ENCODE data around the gene SHC3. TPM values are rescaled to one million over a fixed set of nuclear protein-coding genes. Genes with fewer than 3 reads are reported as not detected.

Gene SHC3
- total RNA-seq, 1 donor from 2014 or later: not detected

DNA sequence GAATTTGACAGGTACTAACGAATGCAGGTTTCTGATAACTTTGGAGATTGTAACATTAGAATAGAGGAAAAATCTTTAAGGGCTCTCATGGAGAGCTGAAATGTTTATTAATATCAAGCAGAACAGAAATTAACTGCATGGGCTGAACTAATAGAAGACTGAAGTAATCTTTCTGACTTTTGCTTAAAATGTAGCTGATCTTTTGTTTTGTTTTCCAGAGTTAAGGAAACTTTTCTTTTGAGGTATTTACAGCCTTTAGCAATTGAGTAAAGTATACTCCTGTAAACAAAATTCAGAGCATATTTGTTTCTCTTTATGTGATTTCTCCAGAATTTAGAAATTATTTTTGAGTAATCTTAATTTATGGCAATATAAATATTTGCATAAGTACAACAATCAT, 43.9 kb downstream of the SHC3 start:
- no peak overlapping the region for H3K27ac Mint-ChIP-seq
- H3K9me3 Mint-ChIP-seq: no peaks in the 10 kb centered on the region
- intact Hi-C loops (cut with micrococcal nuclease): no loop called here
- no peak for DNase-seq
- H3K4me3 Mint-ChIP-seq: no peak overlapping the region
- no peaks in the 10 kb centered on the region for H3K4me1 Mint-ChIP-seq
- peaks cover 9% of the 10 kb centered on the region for H3K27me3 Mint-ChIP-seq
- H3K36me3 Mint-ChIP-seq (ENCODE audit: low read depth): no peaks in the 10 kb centered on the region

- no peak for DNase-seq
- intact Hi-C loops (cut with micrococcal nuclease): no loop called here
- Mint-ChIP-seq H3K27me3 (no peaks in the 10 kb centered on the region), H3K4me1 (no peaks in the 10 kb centered on the region), H3K36me3 (ENCODE audit: low read depth) (no peaks in the 10 kb centered on the region), H3K4me3 (no peak overlapping the region), H3K9me3 (no peaks in the 10 kb centered on the region), H3K27ac (no peak overlapping the region)
Measured at GRCh38 chr9:89122949-89123348, 55.7 kb downstream of the SHC3 start.

DNA sequence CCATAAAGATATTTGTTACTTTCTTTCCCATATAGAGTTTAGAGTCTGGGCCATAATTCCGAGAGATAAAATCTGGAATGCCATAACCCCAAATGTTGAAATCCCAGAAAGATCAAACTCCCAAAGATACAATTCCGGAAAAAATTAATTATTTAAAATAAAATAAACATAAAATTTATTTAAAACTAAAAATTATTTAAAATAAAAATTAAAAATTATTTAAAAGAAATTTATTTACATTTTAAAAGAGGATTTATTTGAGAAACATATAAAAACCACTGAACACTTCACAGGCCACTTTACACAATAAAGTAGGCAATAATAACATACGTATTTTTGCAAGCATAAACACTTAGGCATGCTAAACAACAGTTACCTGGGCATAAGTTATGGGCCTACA, 57.9 kb downstream of the SHC3 start:
- Mint-ChIP-seq H3K27me3 (peaks cover 2% of the 10 kb centered on the region), H3K36me3 (ENCODE audit: low read depth) (no peaks in the 10 kb centered on the region), H3K27ac (no peak overlapping the region), H3K9me3 (no peaks in the 10 kb centered on the region), H3K4me3 (no peak overlapping the region), H3K4me1 (no peaks in the 10 kb centered on the region)
- no peak for DNase-seq
- intact Hi-C loops (cut with micrococcal nuclease): no loop called here

DNA sequence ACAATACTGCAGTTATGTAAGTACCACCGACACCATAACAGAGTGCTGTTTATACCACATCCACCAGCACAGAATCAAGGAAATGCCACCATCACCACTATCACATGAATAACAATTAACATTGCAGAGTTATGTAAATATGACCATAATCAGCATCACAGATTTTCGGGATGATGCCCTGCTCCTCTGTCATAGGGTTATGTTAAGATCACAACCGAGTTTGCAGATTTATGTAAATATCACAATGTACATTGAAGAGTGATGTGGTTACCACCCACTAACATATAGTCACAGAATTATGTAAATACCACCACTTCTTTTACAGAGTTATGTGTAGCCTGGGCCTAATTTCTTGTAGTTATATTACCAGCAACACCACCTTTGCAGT, 61.8 kb downstream of the SHC3 start:
- no peak for DNase-seq
- Mint-ChIP-seq H3K36me3 (ENCODE audit: low read depth) (no peaks in the 10 kb centered on the region), H3K4me3 (no peak overlapping the region), H3K27me3 (peaks cover 10% of the 10 kb centered on the region), H3K27ac (no peak overlapping the region), H3K9me3 (no peaks in the 10 kb centered on the region), H3K4me1 (no peaks in the 10 kb centered on the region)
- intact Hi-C loops (cut with micrococcal nuclease): no loop called here

DNA sequence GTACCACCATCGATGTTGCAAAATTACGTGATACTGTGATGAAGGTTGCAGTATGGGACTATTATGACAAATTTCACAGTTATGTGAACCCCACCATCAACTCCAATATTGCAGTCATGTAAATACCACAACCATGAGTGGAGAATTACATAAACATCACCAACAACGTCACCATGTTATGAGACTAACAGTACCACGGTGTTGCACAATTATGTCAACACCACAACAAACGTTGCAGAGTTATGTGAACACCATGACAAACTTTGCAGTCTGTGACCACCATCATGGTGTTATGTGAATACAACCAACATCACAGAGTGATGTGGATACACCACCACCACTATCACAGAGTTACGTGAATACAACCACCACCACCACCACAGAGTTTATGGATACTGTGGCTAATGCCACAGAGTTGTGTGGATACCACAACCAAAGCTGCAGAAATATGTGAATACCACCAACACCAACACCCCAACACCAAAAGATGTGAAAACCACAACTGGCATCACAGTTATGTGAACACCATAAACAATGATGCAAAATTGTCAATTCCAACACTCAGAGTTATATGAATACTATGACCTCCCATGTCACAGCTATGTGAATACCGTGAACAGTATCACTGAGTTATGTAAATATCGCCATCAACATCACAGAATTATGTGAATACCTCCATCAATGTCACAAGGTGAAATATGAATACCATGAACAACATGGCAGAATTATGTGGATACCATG, 62.4 kb downstream of the SHC3 start:
- H3K27ac Mint-ChIP-seq: no peak overlapping the region
- H3K4me1 Mint-ChIP-seq: no peaks in the 10 kb centered on the region
- no peaks in the 10 kb centered on the region for H3K9me3 Mint-ChIP-seq
- no peak for DNase-seq
- intact Hi-C loops (cut with micrococcal nuclease): no loop called here
- peaks cover 12% of the 10 kb centered on the region for H3K27me3 Mint-ChIP-seq
- H3K36me3 Mint-ChIP-seq (ENCODE audit: low read depth): no peaks in the 10 kb centered on the region
- H3K4me3 Mint-ChIP-seq: no peak overlapping the region

- H3K36me3 Mint-ChIP-seq (ENCODE audit: low read depth): no peaks in the 10 kb centered on the region
- H3K9me3 Mint-ChIP-seq: no peaks in the 10 kb centered on the region
- intact Hi-C loops (cut with micrococcal nuclease): no loop called here
- no peak for DNase-seq
- H3K4me1 Mint-ChIP-seq: no peaks in the 10 kb centered on the region
- H3K27me3 Mint-ChIP-seq: peaks cover 18% of the 10 kb centered on the region
- H3K4me3 Mint-ChIP-seq: no peak overlapping the region
- H3K27ac Mint-ChIP-seq: no peak overlapping the region
Measured at GRCh38 chr9:89115426-89115825, 63.2 kb downstream of the SHC3 start.

DNA sequence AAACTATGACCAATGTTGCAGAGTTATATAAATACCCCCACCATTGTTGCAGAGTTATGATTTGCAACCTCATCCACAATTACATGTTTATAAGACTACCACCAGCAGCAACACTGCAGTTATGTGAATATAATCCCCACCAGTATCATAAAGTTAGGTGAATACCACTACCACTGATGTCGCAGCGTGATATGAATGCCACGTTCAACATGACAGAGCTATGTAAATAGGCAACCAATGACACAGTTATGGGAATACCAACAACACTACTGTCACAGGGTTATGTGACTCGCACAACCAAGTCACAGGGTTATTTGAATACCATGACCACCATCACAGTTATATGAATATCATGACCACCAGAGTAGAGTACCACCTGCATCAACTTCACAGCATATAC, 63.9 kb downstream of the SHC3 start:
- Mint-ChIP-seq H3K9me3 (no peaks in the 10 kb centered on the region), H3K27me3 (peaks cover 18% of the 10 kb centered on the region), H3K27ac (no peak overlapping the region), H3K4me3 (no peak overlapping the region), H3K36me3 (ENCODE audit: low read depth) (no peaks in the 10 kb centered on the region), H3K4me1 (no peaks in the 10 kb centered on the region)
- DNase-seq: no peak
- intact Hi-C loops (cut with micrococcal nuclease): no loop called here

DNA sequence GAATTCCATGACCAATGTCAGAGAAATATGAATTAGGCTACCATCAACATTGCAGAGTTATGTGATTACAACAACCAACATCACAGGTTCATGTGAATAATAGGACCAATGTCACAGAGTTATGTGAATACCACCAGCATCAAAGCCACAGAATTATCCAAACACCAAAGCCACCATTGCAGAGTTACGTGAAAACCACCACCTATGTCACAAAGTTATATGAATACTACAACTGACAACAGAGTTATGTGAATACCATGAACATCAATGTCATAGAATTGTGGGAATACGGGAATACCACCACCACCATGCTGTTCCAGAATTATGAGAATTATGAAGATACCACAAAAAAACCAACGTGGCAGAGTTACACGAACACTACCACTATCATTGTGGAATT, 64.8 kb downstream of the SHC3 start:
- peaks cover 18% of the 10 kb centered on the region for H3K27me3 Mint-ChIP-seq

DNA sequence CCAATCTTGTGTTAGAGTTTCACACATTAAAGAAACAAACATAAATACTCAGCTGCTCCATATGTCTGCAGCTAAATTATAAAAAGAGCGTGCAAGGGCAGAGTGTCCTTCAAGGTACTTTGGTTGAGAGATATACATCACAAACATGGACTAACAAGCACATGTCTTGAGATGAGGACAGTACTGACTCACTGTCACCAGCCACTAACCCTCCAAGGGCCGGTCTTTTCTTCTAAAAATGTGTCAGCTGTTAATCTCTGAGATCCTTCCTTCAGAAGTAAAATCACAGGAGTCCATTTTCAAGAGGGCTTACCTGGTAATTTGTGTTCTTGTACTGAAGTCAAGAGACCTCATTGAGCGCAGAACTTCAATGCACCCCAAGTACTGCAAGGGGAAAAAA, 66.4 kb downstream of the SHC3 start:
- no peaks in the 10 kb centered on the region for H3K4me1 Mint-ChIP-seq
- H3K27me3 Mint-ChIP-seq: peaks cover 18% of the 10 kb centered on the region
- DNase-seq: no peak
- H3K27ac Mint-ChIP-seq: no peak overlapping the region
- H3K36me3 Mint-ChIP-seq (ENCODE audit: low read depth): no peaks in the 10 kb centered on the region
- intact Hi-C loops (cut with micrococcal nuclease): no loop called here
- no peak overlapping the region for H3K4me3 Mint-ChIP-seq
- no peaks in the 10 kb centered on the region for H3K9me3 Mint-ChIP-seq

More for the DNA sequence above, 64.8 kb downstream of the SHC3 start:
- no peaks in the 10 kb centered on the region for H3K4me1 Mint-ChIP-seq
- H3K9me3 Mint-ChIP-seq: no peaks in the 10 kb centered on the region
- H3K36me3 Mint-ChIP-seq (ENCODE audit: low read depth): no peaks in the 10 kb centered on the region
- no peak overlapping the region for H3K27ac Mint-ChIP-seq
- H3K4me3 Mint-ChIP-seq: no peak overlapping the region
- no peak for DNase-seq
- intact Hi-C loops (cut with micrococcal nuclease): no loop called here

DNA sequence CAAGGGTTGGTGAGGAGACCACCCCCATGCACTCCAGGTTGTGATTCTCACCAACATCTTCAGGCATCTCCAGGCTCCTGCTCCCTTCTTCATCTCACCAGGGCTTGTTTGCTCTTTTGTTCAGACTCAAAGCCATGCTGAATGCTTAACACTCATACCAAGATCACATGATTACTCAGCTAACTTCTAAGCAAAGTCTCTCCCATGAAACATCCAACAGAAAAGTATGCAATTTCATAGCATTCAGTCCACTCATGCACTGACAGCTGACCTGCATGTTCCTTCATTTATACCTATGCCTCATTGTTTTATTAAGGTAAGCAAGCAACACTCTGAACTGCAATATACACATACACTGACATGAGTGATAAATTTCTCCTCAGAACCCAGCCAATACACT, 69.0 kb downstream of the SHC3 start:
- intact Hi-C loops (cut with micrococcal nuclease): no loop called here
- no peaks in the 10 kb centered on the region for H3K36me3 Mint-ChIP-seq (ENCODE audit: low read depth)
- no peak overlapping the region for H3K27ac Mint-ChIP-seq
- peaks cover 22% of the 10 kb centered on the region for H3K27me3 Mint-ChIP-seq
- no peak overlapping the region for H3K4me3 Mint-ChIP-seq
- no peaks in the 10 kb centered on the region for H3K9me3 Mint-ChIP-seq
- no peaks in the 10 kb centered on the region for H3K4me1 Mint-ChIP-seq
- no peak for DNase-seq

GRCh38 chr9:89107406-89107805, 71.2 kb downstream of the SHC3 start:
- H3K27me3 Mint-ChIP-seq: peaks cover 28% of the 10 kb centered on the region
- DNase-seq: no peak
- intact Hi-C loops (cut with micrococcal nuclease): no loop called here
- H3K4me1 Mint-ChIP-seq: no peaks in the 10 kb centered on the region
- no peak overlapping the region for H3K27ac Mint-ChIP-seq
- no peaks in the 10 kb centered on the region for H3K9me3 Mint-ChIP-seq
- H3K36me3 Mint-ChIP-seq (ENCODE audit: low read depth): no peaks in the 10 kb centered on the region
- H3K4me3 Mint-ChIP-seq: no peak overlapping the region

DNA sequence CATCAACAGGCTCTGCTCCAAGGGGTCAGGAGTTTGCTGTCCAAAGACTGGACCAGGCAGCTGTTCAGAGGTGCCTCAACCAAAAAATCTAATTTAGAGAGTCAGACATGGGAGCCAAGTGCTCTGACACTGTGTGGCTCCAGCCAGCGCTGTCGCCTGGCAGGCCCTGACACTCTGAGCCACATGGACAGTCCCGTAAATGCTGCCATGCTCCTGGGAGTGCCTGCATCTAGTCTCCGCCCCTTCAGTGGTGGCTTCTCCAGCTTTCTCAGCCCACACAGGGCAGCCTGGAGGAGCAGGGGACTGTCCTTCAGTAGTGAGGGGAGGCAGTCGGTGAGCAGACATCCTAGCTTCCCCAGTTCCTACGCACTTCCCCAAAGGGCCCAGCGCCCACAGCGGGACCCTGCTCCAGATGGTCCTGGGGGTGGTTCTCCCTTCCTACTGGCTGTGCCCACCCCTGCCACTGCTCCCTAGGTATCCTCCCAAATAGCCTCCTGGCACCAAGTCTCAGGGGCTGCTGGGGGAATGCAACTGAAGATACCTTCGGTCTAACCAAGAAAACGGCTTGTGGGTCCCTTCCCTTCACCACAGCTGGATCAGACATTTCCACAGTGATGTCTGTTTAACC, 72.3 kb downstream of the SHC3 start:
- no peaks in the 10 kb centered on the region for H3K9me3 Mint-ChIP-seq
- DNase-seq: no peak
- no peaks in the 10 kb centered on the region for H3K4me1 Mint-ChIP-seq
- H3K36me3 Mint-ChIP-seq (ENCODE audit: low read depth): no peaks in the 10 kb centered on the region
- intact Hi-C loops (cut with micrococcal nuclease): no loop called here
- no peak overlapping the region for H3K4me3 Mint-ChIP-seq
- peaks cover 27% of the 10 kb centered on the region for H3K27me3 Mint-ChIP-seq
- no peak overlapping the region for H3K27ac Mint-ChIP-seq

- no peaks in the 10 kb centered on the region for H3K36me3 Mint-ChIP-seq (ENCODE audit: low read depth)
- no peaks in the 10 kb centered on the region for H3K4me1 Mint-ChIP-seq
- intact Hi-C loops (cut with micrococcal nuclease): no loop called here
- DNase-seq: no peak
- no peak overlapping the region for H3K4me3 Mint-ChIP-seq
- H3K9me3 Mint-ChIP-seq: no peaks in the 10 kb centered on the region
- no peak overlapping the region for H3K27ac Mint-ChIP-seq
- peaks cover 24% of the 10 kb centered on the region for H3K27me3 Mint-ChIP-seq
Measured at GRCh38 chr9:89104821-89105220, 73.8 kb downstream of the SHC3 start.

GRCh38 chr9:89097219-89097618, 81.4 kb downstream of the SHC3 start:
- intact Hi-C loops (cut with micrococcal nuclease): no loop called here
- H3K36me3 Mint-ChIP-seq (ENCODE audit: low read depth): no peaks in the 10 kb centered on the region

GRCh38 chr9:89096807-89097206, 81.8 kb downstream of the SHC3 start:
- Mint-ChIP-seq H3K9me3 (no peaks in the 10 kb centered on the region), H3K4me3 (no peak overlapping the region), H3K27me3 (peaks cover 7% of the 10 kb centered on the region), H3K36me3 (ENCODE audit: low read depth) (no peaks in the 10 kb centered on the region), H3K27ac (no peak overlapping the region), H3K4me1 (no peaks in the 10 kb centered on the region)
- intact Hi-C loops (cut with micrococcal nuclease): no loop called here
- no peak for DNase-seq

More at GRCh38 chr9:89097219-89097618, 81.4 kb downstream of the SHC3 start:
- no peak for DNase-seq
- no peaks in the 10 kb centered on the region for H3K4me1 Mint-ChIP-seq
- H3K4me3 Mint-ChIP-seq: no peak overlapping the region
- H3K9me3 Mint-ChIP-seq: no peaks in the 10 kb centered on the region
- H3K27ac Mint-ChIP-seq: no peak overlapping the region
- H3K27me3 Mint-ChIP-seq: peaks cover 7% of the 10 kb centered on the region
